ENCODE data around the gene MAN2B2. TPM values are rescaled to one million over a fixed set of nuclear protein-coding genes. Genes with fewer than 3 reads are reported as not detected.

Gene MAN2B2
- total and polyA plus RNA-seq, 2 of the 4 experiments (the other 2 are of a cell fraction) = 13.4 to 34.1 TPM

DNA sequence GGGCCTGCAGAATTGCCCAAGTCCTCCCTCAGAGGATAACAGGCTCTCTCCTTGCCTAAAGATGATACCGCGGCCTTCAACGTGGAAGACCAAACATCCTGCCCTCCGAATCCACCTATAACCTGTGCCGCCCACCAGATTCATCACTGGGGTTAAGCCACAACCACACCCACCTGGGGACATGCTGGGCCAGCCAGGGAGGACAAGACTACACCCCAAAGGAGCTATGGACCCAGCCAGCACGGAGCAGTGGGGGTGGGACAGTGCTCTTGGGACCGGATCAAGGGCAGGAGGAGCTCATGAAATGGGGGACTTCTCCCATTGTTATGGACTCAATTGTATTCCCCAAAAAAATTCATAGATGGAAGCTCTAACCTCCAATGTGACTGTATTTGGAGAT, 6.8 kb upstream of the MAN2B2 start:
- CTCF ChIA-PET = no interaction called here
- H2AK9ac ChIP-seq (replicated peaks; ENCODE audit: low read depth, low read length, poor library complexity) = no peak overlapping the region
- H2BK20ac ChIP-seq (ENCODE audit: low read depth, low read length) = no peak overlapping the region
- intact Hi-C loops (cut with micrococcal nuclease) (no loop called here), in situ Hi-C loops (cut with MboI; ENCODE audit: low sequenced_read_pairs) (no loop called here), dilution Hi-C loops (cut with HindIII; ENCODE audit: low sequenced_read_pairs, unreplicated experiment) (no loop called here)
- peaks cover 17% of the 10 kb centered on the region for H3K9me3 ChIP-seq (ENCODE audit: control insufficient read depth, insufficient read depth, low read length)
- H3K4me1 ChIP-seq (ENCODE audit: control insufficient read depth, insufficient read depth, low read length) = peaks cover 5% of the 10 kb centered on the region; the same call in 1 of the 2 replicates
- no peak overlapping the region for H4K8ac ChIP-seq (ENCODE audit: low read depth in 2 of 2, low read length in 2 of 2)
- no peak for TF ChIP-seq NFE2L2 (IDR thresholded peaks at IDR 0.05; ENCODE audit: low read depth, low read length)
- TF ChIP-seq, protein P1, sequence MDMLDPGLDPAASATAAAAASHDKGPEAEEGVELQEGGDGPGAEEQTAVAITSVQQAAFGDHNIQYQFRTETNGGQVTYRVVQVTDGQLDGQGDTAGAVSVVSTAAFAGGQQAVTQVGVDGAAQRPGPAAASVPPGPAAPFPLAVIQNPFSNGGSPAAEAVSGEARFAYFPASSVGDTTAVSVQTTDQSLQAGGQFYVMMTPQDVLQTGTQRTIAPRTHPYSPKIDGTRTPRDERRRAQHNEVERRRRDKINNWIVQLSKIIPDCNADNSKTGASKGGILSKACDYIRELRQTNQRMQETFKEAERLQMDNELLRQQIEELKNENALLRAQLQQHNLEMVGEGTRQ (IDR thresholded peaks at IDR 0.05; ENCODE audit: low read depth, low read length) = no peak
- TF ChIP-seq, protein P2, sequence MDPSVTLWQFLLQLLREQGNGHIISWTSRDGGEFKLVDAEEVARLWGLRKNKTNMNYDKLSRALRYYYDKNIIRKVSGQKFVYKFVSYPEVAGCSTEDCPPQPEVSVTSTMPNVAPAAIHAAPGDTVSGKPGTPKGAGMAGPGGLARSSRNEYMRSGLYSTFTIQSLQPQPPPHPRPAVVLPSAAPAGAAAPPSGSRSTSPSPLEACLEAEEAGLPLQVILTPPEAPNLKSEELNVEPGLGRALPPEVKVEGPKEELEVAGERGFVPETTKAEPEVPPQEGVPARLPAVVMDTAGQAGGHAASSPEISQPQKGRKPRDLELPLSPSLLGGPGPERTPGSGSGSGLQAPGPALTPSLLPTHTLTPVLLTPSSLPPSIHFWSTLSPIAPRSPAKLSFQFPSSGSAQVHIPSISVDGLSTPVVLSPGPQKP (IDR thresholded peaks at IDR 0.05; ENCODE audit: borderline replicate concordance, low read depth, low read length) = no peak
- TF ChIP-seq RFX5 (IDR thresholded peaks at IDR 0.05; ENCODE audit: low read depth, low read length) = no peak
- TF ChIP-seq, protein P3, sequence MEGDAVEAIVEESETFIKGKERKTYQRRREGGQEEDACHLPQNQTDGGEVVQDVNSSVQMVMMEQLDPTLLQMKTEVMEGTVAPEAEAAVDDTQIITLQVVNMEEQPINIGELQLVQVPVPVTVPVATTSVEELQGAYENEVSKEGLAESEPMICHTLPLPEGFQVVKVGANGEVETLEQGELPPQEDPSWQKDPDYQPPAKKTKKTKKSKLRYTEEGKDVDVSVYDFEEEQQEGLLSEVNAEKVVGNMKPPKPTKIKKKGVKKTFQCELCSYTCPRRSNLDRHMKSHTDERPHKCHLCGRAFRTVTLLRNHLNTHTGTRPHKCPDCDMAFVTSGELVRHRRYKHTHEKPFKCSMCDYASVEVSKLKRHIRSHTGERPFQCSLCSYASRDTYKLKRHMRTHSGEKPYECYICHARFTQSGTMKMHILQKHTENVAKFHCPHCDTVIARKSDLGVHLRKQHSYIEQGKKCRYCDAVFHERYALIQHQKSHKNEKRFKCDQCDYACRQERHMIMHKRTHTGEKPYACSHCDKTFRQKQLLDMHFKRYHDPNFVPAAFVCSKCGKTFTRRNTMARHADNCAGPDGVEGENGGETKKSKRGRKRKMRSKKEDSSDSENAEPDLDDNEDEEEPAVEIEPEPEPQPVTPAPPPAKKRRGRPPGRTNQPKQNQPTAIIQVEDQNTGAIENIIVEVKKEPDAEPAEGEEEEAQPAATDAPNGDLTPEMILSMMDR (conservative IDR thresholded peaks at IDR 0.05; ENCODE audit: low read depth, low read length) = no peak
- TF ChIP-seq FOS (IDR thresholded peaks at IDR 0.05; ENCODE audit: low read depth, low read length) = no peak
- TF ChIP-seq MAZ (IDR thresholded peaks at IDR 0.05; ENCODE audit: borderline replicate concordance, low read depth, low read length) = no peak
- TF ChIP-seq BHLHE40 (IDR thresholded peaks at IDR 0.05; ENCODE audit: low read depth, low read length) = no peak
- no peak for TF ChIP-seq RAD21 (IDR thresholded peaks at IDR 0.05; ENCODE audit: low read length)
- TF ChIP-seq CHD1 (IDR thresholded peaks at IDR 0.05; ENCODE audit: low read depth, low read length) = no peak
- TF ChIP-seq SMC3 (IDR thresholded peaks at IDR 0.05; ENCODE audit: low read depth, low read length) = no peak
- no peak for TF ChIP-seq RCOR1 (IDR thresholded peaks at IDR 0.05; ENCODE audit: insufficient replicate concordance, low read length)
- TF ChIP-seq MXI1 (IDR thresholded peaks at IDR 0.05; ENCODE audit: borderline replicate concordance, low read depth, low read length) = no peak
- no peak for TF ChIP-seq POLR2A (IDR thresholded peaks at IDR 0.05; ENCODE audit: low read depth, low read length)
- no peak for TF ChIP-seq MAFK (IDR thresholded peaks at IDR 0.05; ENCODE audit: low read depth, low read length)
- TF ChIP-seq CEBPB (IDR thresholded peaks at IDR 0.05; ENCODE audit: low read depth, low read length) = no peak
- no peaks in the 10 kb centered on the region for H4K20me1 ChIP-seq (ENCODE audit: insufficient read depth, low read length)
- H3K18ac ChIP-seq (ENCODE audit: low read depth, low read length) = no peak overlapping the region
- H3K79me1 ChIP-seq (ENCODE audit: low read depth in 1 of 2, low read length in 2 of 2) = no peaks in the 10 kb centered on the region
- DNase-seq = no peak
- H2BK15ac ChIP-seq (ENCODE audit: low read depth, low read length) = no peak overlapping the region
- H2AFZ ChIP-seq (replicated peaks; ENCODE audit: low read length, poor library complexity) = no peak overlapping the region
- no peak overlapping the region for H3K4me2 ChIP-seq (ENCODE audit: low read depth, low read length)
- H3K23ac ChIP-seq (ENCODE audit: low read depth, low read length) = no peak overlapping the region
- no peak overlapping the region for H3K14ac ChIP-seq (replicated peaks; ENCODE audit: low read depth, low read length)
- H3K4ac ChIP-seq (ENCODE audit: low read depth, low read length) = no peak overlapping the region
- peaks cover 41% of the 10 kb centered on the region for H3K27me3 ChIP-seq (ENCODE audit: control insufficient read depth, insufficient read depth, low read length)
- no peak overlapping the region for H2BK5ac ChIP-seq (ENCODE audit: low read depth, low read length, poor library complexity, severe bottlenecking)
- no peaks in the 10 kb centered on the region for H3K36me3 ChIP-seq (ENCODE audit: control insufficient read depth, insufficient read depth, low read length)
- no peak overlapping the region for H2AK5ac ChIP-seq (ENCODE audit: low read depth, low read length)
- ATAC-seq (ENCODE audit: low read depth) = no peak
- 100% methylated on average over 1 of the region's 7 CpGs; no CpG with 5 or more reads in 1 of the 2 experiments for WGBS, 2 experiments (ENCODE audit: extremely low coverage in 2 of 2, insufficient read length in 1 of 2)
- no peak overlapping the region for H3K4me3 ChIP-seq (ENCODE audit: insufficient read depth, low read depth, low read length)
- H2BK120ac ChIP-seq (ENCODE audit: low read depth, low read length) = no peak overlapping the region
- H3K9ac ChIP-seq (ENCODE audit: low read depth, low read length) = no peak overlapping the region
- no peak overlapping the region for H3K27ac ChIP-seq (ENCODE audit: insufficient read depth, low read length)
- H3K56ac ChIP-seq (ENCODE audit: extremely low read depth, insufficient read depth, low read length) = no peak overlapping the region
- POLR2A ChIA-PET (ENCODE audit: unreplicated experiment) = no interaction called here
- H4K91ac ChIP-seq (ENCODE audit: insufficient read depth, low read depth, low read length) = no peak overlapping the region
- H3K9me1 ChIP-seq (ENCODE audit: insufficient read depth, low read length) = no peaks in the 10 kb centered on the region
- BruUV-seq (replicated peaks) = no TSS peak
- H4K5ac ChIP-seq (ENCODE audit: low read depth, low read length) = no peak overlapping the region

All from IMR-90 (cell line).